GM12878 (cell line): ENCODE measurements around the gene CCDC6.

ENCODE experiments used
- ATF7 ChIP-seq: fragments of 450-650 bp; IDR thresholded peaks from 2 replicates; pipeline ENCODE4 v1.6.1; 2016; ENCODE audit warnings: low read depth, mild to moderate bottlenecking
- CREB1 ChIP-seq: IDR thresholded peaks from 2 replicates; pipeline ENCODE4 v1.6.1; 2012; ENCODE audit warnings: low read depth, mild to moderate bottlenecking, inconsistent platforms
- CTCF ChIP-seq, 3 experiments: IDR thresholded peaks in 2 of 3; conservative IDR thresholded peaks in 1 of 3; 2 replicates each; pipeline ENCODE4 v1.5.1; 2011; ENCODE audit warnings: low read depth in 3 of 3, low read length in 3 of 3, mild to moderate bottlenecking in 3 of 3, control low read depth in 2 of 3, moderate library complexity in 2 of 3, inconsistent platforms in 1 of 3, mixed read lengths in 1 of 3; ENCODE audit not compliant: control insufficient read depth in 2 of 3, insufficient read depth in 1 of 3; ENCODE audit errors: extremely low read depth in 1 of 3
- ESRRA ChIP-seq: IDR thresholded peaks from 2 replicates; pipeline ENCODE4 v1.6.1; 2012; ENCODE audit warnings: mild to moderate bottlenecking, low read length, improper control_type of control experiment
- EZH2 ChIP-seq: IDR thresholded peaks from 2 replicates; pipeline ENCODE4 v1.6.1; 2012; ENCODE audit warnings: low read depth, mild to moderate bottlenecking, control low read depth, inconsistent platforms, low read length, borderline replicate concordance; ENCODE audit not compliant: control insufficient read depth
- NFYA ChIP-seq: IDR thresholded peaks from 2 replicates; pipeline ENCODE4 v1.6.1; 2011; ENCODE audit warnings: low read depth, mild to moderate bottlenecking, low read length, improper control_type of control experiment, borderline replicate concordance
- RAD21 ChIP-seq: IDR thresholded peaks from 2 replicates; pipeline ENCODE4 v1.6.1; 2011; ENCODE audit warnings: mild to moderate bottlenecking, low read depth, low read length, moderate library complexity; ENCODE audit not compliant: insufficient read depth
- RBBP5 ChIP-seq: fragments of 200-600 bp; sonication (generic); conservative IDR thresholded peaks from 2 replicates; pipeline ENCODE4 v1.6.1; 2016
- SP1 ChIP-seq: IDR thresholded peaks from one replicate; pipeline ENCODE4 v1.6.1; 2011; ENCODE audit warnings: low read depth, low read length
- TAF1 ChIP-seq: IDR thresholded peaks from 2 replicates; pipeline ENCODE4 v1.6.1; 2011; ENCODE audit warnings: mild to moderate bottlenecking, low read depth, low read length, borderline replicate concordance
- ZNF274 ChIP-seq: IDR thresholded peaks from one replicate; pipeline ENCODE4 v1.8.0; 2011; ENCODE audit not compliant: insufficient read length, insufficient read depth
- TF ChIP-seq, protein P1 (sequence below): IDR thresholded peaks from 2 replicates; pipeline ENCODE4 v1.6.1; 2011; ENCODE audit warnings: low read depth, mild to moderate bottlenecking, low read length, moderate library complexity, borderline replicate concordance; ENCODE audit errors: extremely low read depth
- TF ChIP-seq, protein P2 (sequence below): fragments of 450-650 bp; IDR thresholded peaks from 2 replicates; pipeline ENCODE4 v1.6.1; 2017; ENCODE audit warnings: borderline replicate concordance
- TF ChIP-seq, protein P3 (sequence below): fragments of 450-650 bp; IDR thresholded peaks from 2 replicates; pipeline ENCODE4 v1.6.1; 2016; ENCODE audit warnings: mild to moderate bottlenecking, moderate library complexity, borderline replicate concordance

DNA sequence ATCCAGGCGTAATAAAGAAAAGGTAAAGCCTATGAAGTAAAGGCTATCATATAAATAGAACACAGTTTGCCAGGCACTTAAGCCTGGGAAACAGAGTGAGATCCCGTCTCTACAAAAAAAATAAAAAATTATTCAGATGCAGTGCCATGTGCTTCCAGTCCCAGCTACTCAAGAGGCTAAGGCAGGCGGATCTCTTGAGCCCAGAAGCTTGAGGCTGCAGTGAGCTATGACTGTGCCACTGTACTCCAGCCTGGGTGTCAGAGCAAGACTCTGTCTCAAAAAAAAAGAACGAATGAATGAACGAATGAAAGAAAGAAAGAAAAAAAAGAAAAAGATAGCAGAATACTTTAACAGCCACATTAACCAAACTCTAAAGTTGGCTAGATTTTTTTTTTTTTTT is 85.9 kb downstream of the CCDC6 start:
- TF ChIP-seq RBBP5: no peak
- TF ChIP-seq, protein P1, sequence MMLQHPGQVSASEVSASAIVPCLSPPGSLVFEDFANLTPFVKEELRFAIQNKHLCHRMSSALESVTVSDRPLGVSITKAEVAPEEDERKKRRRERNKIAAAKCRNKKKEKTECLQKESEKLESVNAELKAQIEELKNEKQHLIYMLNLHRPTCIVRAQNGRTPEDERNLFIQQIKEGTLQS: no peak
- no peak for TF ChIP-seq SP1
- TF ChIP-seq ZNF274: no peak
- no peak for TF ChIP-seq ATF7
- no peak for TF ChIP-seq CREB1
- no peak for TF ChIP-seq NFYA
- no peak for TF ChIP-seq ESRRA
- TF ChIP-seq TAF1: no peak
- TF ChIP-seq, protein P2, sequence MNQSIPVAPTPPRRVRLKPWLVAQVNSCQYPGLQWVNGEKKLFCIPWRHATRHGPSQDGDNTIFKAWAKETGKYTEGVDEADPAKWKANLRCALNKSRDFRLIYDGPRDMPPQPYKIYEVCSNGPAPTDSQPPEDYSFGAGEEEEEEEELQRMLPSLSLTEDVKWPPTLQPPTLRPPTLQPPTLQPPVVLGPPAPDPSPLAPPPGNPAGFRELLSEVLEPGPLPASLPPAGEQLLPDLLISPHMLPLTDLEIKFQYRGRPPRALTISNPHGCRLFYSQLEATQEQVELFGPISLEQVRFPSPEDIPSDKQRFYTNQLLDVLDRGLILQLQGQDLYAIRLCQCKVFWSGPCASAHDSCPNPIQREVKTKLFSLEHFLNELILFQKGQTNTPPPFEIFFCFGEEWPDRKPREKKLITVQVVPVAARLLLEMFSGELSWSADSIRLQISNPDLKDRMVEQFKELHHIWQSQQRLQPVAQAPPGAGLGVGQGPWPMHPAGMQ: no peak
- TF ChIP-seq CTCF (IDR thresholded peaks at IDR 0.05 in 2 of 3, conservative IDR thresholded peaks at IDR 0.05 in 1 of 3; ENCODE audit: control insufficient read depth in 2 of 3, extremely low read depth in 1 of 3, insufficient read depth in 1 of 3, low read depth in 3 of 3, low read length in 3 of 3): no peak
- no peak for TF ChIP-seq EZH2
- TF ChIP-seq, protein P3, sequence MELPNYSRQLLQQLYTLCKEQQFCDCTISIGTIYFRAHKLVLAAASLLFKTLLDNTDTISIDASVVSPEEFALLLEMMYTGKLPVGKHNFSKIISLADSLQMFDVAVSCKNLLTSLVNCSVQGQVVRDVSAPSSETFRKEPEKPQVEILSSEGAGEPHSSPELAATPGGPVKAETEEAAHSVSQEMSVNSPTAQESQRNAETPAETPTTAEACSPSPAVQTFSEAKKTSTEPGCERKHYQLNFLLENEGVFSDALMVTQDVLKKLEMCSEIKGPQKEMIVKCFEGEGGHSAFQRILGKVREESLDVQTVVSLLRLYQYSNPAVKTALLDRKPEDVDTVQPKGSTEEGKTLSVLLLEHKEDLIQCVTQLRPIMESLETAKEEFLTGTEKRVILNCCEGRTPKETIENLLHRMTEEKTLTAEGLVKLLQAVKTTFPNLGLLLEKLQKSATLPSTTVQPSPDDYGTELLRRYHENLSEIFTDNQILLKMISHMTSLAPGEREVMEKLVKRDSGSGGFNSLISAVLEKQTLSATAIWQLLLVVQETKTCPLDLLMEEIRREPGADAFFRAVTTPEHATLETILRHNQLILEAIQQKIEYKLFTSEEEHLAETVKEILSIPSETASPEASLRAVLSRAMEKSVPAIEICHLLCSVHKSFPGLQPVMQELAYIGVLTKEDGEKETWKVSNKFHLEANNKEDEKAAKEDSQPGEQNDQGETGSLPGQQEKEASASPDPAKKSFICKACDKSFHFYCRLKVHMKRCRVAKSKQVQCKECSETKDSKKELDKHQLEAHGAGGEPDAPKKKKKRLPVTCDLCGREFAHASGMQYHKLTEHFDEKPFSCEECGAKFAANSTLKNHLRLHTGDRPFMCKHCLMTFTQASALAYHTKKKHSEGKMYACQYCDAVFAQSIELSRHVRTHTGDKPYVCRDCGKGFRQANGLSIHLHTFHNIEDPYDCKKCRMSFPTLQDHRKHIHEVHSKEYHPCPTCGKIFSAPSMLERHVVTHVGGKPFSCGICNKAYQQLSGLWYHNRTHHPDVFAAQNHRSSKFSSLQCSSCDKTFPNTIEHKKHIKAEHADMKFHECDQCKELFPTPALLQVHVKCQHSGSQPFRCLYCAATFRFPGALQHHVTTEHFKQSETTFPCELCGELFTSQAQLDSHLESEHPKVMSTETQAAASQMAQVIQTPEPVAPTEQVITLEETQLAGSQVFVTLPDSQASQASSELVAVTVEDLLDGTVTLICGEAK: no peak
- TF ChIP-seq RAD21: no peak
